ENCODE measurements around the gene ENKUR. TPM values are rescaled to one million over a fixed set of nuclear protein-coding genes. Genes with fewer than 3 reads are reported as not detected.

ENKUR gene
- total and polyA plus RNA-seq, 10 of the 15 experiments (the other 5 are each of a cell fraction or from before 2014, with no cell fraction given): 0.01 to 0.19 (median 0.11) TPM; not detected in 6

- no peaks in the 10 kb centered on the region for H3K79me2 ChIP-seq (ENCODE audit: control insufficient read depth, insufficient read depth, low read length)
- intact Hi-C loops (cut with micrococcal nuclease; ENCODE audit: unreplicated experiment): loop anchor here (1.0 to 5.0 kb wide), 5 partner anchors 18 to 295 kb away; partner anchors contain the start of gene ARHGAP21
- no peaks in the 10 kb centered on the region for H4K20me1 ChIP-seq (ENCODE audit: control insufficient read depth, insufficient read depth)
- no peak overlapping the region for H3K9ac ChIP-seq (ENCODE audit: control insufficient read depth, insufficient read depth, low read length)
- POLR2A ChIA-PET: interaction anchor here (0.5 to 7.0 kb wide), 8 partner anchors 9 to 253 kb away, joined by 3 to 103 read pairs (median 4); no protein-coding TSS in a partner anchor
- TSS peak; percentile 72 for BruUV-seq (replicated peaks)
- no peak overlapping the region for H3K27ac ChIP-seq (ENCODE audit: control insufficient read depth, insufficient read depth)
- no peak overlapping the region for H2AFZ ChIP-seq (ENCODE audit: control insufficient read depth, low read depth, low read length)
- no peaks in the 10 kb centered on the region for H3K36me3 ChIP-seq (ENCODE audit: control insufficient read depth in 2 of 2, insufficient read depth in 2 of 2, low read length in 1 of 2)
- peaks cover 3% of the 10 kb centered on the region; the same call in 1 of the 2 replicates for H3K4me1 ChIP-seq (ENCODE audit: control insufficient read depth, insufficient read depth, low read length)
- peak; percentile 81 for FAIRE-seq
- peak; percentile 79 for ATAC-seq
- H3K27me3 ChIP-seq (replicated peaks in 1 of 2; ENCODE audit: control insufficient read depth in 2 of 2, insufficient read depth in 2 of 2, low read length in 1 of 2): no peaks in the 10 kb centered on the region
- H3K9me3 ChIP-seq (replicated peaks; ENCODE audit: control insufficient read depth, insufficient read depth, low read length): no peaks in the 10 kb centered on the region
- CTCF ChIA-PET: interaction anchor here (0.6 to 5.6 kb wide), 17 partner anchors 9 to 330 kb away, joined by 3 to 56 read pairs (median 4); no protein-coding TSS in a partner anchor
- H3K4me3 ChIP-seq: no peak overlapping the region
- RAD21 ChIA-PET (ENCODE audit: unreplicated experiment): interaction anchor here (0.7 to 16.1 kb wide), 18 partner anchors 17 to 304 kb away, joined by 3 to 274 read pairs (median 4); partner anchors contain the start of gene ARHGAP21
- SMC1A ChIA-PET (ENCODE audit: uncharacterized antibody, unreplicated experiment): interaction anchor here (0.6 to 8.9 kb wide), 28 partner anchors 12 to 330 kb away, joined by 3 to 236 read pairs (median 6); partner anchors contain the start of gene THNSL1
- DNase-seq (ENCODE audit: low read depth, low spot score): peak; percentile 51
- in situ Hi-C loops (cut with MboI): no loop called here
- WGBS (ENCODE audit: insufficient coverage, insufficient replicate concordance, low lambda C conversion rate, missing lambda C conversion rate): 9% methylated on average over 4 of the region's 4 CpGs
- H3K4me2 ChIP-seq (ENCODE audit: control insufficient read depth, insufficient read depth): no peak overlapping the region
- TF ChIP-seq JUND (IDR thresholded peaks at IDR 0.05; ENCODE audit: low read depth, low read length) (peak; percentile 30; the same call in 1 of the 2 replicates), ZNF217 (IDR thresholded peaks at IDR 0.05) (peak; percentile 89; the same call in 1 of the 2 replicates), NR2C2 (IDR thresholded peaks at IDR 0.05; ENCODE audit: borderline replicate concordance, control insufficient read depth, insufficient read length, low read depth) (no peak), ZNF24 (IDR thresholded peaks at IDR 0.05) (peak; percentile 33; the same call in 1 of the 2 replicates), SPI1 (IDR thresholded peaks at IDR 0.05; ENCODE audit: borderline replicate concordance, insufficient read depth, low read depth, low read length) (peak; percentile 31; the same call in 1 of the 2 replicates), SRF (IDR thresholded peaks at IDR 0.05; ENCODE audit: low read depth in 2 of 2, low read length in 2 of 2) (no peak), ATF2 (IDR thresholded peaks at IDR 0.05; ENCODE audit: low read length) (peak; percentile 34; the same call in 1 of the 2 replicates), BMI1 (IDR thresholded peaks at IDR 0.05; ENCODE audit: borderline replicate concordance) (0 out of 2 replicates have a peak, but pooled peaks have one; percentile 34), ATF7 (IDR thresholded peaks at IDR 0.05; ENCODE audit: low read depth) (peak; percentile 69; the same call in 1 of the 2 replicates), ZNF207 (IDR thresholded peaks at IDR 0.05; ENCODE audit: borderline replicate concordance) (no peak), ZNF592 (IDR thresholded peaks at IDR 0.05) (peak; percentile 58; the same call in 1 of the 2 replicates), TCF12 (IDR thresholded peaks at IDR 0.05; ENCODE audit: low read depth, low read length) (peak; percentile 28; the same call in 1 of the 2 replicates), NFIC (IDR thresholded peaks at IDR 0.05; ENCODE audit: low read depth, low read length) (peak; percentile 65; the same call in 1 of the 2 replicates), SMAD5 (IDR thresholded peaks at IDR 0.05; ENCODE audit: low read depth) (no peak)
Measured at GRCh38 chr10:24947304-24948097, 68.5 kb downstream of the ENKUR start.
